HG03378 (cell line): ENCODE results near the gene GHR.

Experiments used
- ATAC-seq: cut with Tn5 transposase; IDR thresholded peaks from one replicate; pipeline ENCODE4 v1.9.1; 2021; ENCODE audit warnings: mild to moderate bottlenecking, moderate library complexity; ENCODE audit not compliant: unreplicated experiment

Gene GHR

GRCh38 chr5:42597318-42597937 lies 174.2 kb downstream of the GHR start:
- ATAC-seq: no peak

- ATAC-seq: no peak
Observed at GRCh38 chr5:42598311-42598710, 175.1 kb downstream of the GHR start.

DNA sequence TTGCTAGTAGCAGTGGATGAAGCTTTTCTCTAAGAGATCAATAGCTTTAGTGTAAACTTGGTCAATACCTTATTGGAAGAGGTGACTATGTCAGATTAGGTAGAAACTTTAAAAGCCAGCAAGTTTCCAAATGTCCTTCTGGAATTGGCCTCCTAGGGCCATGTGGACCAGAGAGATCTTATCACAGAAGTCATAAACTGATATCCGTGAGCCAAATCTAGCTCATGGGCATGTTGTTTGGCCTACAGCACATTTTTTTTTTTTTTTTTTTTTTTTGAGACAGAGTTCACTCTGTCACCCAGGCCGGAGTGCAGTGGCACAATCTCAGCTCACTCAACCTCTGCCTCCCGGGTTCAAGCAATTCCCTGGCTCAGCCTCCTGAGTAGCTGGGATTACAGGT lies 175.9 kb downstream of the GHR start:
- no peak for ATAC-seq

DNA sequence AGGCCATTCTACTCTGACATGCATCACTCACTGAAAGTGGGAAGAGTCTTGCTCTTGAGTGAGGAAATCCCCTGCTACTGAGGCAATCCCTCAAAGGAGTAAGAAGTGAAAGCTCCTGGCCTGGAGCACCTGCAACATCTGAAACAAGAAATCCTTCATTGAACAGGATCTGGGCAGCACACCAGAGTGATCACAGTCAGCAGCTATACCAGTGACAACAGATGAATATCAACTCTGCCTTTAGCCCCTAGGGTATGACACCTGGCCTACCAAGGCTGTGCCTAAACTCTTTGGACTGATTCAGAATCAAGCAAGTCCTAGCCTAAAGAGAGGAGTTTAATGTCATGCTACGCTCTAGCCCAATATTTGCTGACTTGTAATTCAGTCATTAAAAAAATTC lies 177.2 kb downstream of the GHR start:
- ATAC-seq: no peak

- ATAC-seq: no peak
Observed at GRCh38 chr5:42604171-42604711, 181.0 kb downstream of the GHR start.

DNA sequence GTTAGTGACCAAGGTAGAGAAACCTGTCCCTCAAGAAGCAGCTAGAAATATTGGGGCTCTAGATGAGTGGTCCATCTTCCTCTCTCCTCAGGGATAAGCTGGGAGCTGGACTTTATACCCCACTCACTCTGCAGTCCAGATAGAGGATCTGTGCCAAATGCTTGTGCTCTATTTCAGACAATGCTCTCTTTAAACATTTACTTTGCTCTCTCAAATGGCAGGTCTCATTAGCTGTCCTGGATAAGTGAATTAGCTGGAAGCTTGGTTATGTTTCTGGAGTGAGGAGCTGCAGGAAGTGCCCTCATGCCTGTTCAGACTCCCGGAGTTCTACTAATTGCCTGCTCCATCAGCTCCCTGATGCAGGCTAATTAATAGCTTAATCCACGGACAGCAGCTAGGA lies 182.3 kb downstream of the GHR start:
- no peak for ATAC-seq

DNA sequence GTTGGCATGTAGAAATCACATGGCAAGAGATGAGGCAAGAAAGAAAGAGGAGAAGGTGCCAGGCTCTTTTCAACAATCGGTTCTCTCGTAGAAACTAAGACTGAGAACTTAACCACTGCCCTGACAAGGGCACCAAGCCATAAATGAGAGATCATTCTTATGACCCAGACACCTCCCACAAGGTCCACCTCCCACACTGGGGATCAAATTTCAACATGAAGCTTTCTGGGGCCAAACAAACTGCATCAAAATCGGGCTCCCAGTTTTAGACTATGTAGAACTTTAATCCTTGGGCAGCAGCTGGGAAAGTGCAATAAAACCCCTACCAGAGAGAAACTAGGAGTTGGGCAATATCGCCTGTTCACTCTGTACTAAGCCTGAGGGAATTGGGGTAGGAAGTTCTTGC lies 183.2 kb downstream of the GHR start:
- no peak for ATAC-seq

GRCh38 chr5:42611437-42611836 lies 188.2 kb downstream of the GHR start:
- no peak for ATAC-seq

DNA sequence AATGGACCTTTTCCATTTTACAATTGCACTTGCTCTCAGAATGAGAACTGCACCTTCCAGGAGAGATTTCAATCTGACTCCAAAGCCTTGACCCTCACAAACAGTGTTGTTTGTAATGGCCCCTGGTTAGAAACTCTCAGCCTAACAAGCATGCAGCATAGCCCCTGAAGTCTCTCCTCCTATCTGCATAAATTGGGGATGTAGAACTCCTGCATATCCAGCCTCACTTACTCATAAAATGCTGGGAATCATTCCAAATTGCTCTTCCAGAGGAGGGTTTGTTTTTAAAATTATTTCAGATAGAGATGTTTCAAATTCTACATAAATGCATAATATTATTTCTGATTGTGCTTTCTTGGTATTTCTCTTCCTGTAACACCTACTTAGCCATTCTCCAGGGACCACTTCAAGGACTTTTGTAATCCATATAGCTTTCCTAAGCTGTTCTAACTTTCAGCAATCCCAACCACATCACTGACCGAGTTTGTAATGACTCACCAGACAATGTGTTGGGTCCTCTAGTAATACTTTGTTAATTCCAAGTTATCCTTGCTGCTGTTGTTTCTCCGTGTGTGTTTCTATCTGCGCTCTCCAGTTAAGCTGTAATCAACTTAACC lies 189.6 kb downstream of the GHR start:
- ATAC-seq: no peak

GRCh38 chr5:42614509-42614908 lies 191.3 kb downstream of the GHR start:
- no peak for ATAC-seq

DNA sequence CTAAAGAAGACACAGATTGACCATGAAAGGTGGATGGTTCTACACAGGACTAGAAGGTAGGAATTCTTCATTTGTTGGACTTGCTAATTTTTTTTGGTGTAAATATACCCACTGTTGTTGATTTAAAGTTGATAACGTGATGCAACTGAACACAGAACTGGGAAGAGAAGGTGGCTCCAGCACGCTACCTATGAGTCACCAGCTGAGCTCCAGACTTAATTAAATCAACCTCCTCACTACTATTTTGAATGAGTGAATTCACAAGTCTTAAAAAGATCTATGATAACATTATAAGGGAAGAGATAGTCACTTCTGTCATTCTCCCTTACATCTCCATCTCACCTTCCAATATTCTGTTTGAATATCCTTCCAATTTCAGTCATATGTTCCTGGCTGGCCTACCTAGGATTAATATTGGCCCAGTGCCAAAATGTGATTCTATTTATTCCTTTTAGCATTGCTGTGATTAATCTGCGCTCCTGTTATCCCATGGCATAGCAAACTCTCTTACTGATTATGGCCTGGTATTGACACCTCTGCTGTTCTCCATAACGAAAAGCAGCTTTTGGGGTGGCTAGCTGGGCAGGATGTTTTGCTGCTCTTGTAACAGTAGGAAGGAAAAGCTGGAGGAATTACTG lies 197.5 kb downstream of the GHR start:
- ATAC-seq: no peak

- ATAC-seq: no peak
Observed at GRCh38 chr5:42621242-42621641, 198.0 kb downstream of the GHR start.

DNA sequence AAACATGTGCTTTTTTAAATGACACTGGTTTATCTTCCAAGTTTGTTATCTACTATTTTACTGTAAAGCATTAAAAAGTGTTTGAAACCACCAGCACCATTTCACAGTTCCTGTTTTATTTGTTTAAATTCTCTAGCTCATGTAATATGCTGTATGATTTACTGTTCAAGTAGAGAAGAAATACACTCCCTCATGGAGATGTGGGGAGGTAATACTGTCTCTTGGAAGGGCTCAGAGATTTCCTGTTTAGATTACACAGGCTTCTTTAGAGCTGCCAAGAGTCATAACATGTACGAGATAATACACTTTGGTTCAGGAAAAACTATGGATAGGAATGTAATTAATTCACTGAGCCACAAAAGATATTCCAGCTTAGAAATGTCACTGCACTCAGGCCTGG lies 198.4 kb downstream of the GHR start:
- ATAC-seq: no peak

DNA sequence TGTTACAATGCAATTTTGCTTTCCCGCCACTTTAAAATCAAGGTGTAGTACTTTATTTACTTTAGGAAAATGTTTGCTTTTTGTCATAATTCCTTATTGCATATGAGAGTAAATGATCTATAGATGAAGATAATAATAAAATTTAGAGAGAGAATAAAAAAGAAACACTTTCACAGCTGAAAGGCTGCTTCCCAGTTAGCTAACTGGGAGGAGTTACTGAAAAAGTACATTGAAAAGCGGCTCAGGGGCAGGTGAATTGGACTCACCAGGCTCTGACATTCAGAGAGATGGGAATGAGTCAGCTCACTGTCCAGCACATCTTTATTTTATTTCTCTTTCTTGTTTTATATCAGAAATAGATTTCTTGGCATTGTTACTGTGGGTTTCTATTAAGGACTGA lies 201.7 kb downstream of the GHR start:
- ATAC-seq: no peak

DNA sequence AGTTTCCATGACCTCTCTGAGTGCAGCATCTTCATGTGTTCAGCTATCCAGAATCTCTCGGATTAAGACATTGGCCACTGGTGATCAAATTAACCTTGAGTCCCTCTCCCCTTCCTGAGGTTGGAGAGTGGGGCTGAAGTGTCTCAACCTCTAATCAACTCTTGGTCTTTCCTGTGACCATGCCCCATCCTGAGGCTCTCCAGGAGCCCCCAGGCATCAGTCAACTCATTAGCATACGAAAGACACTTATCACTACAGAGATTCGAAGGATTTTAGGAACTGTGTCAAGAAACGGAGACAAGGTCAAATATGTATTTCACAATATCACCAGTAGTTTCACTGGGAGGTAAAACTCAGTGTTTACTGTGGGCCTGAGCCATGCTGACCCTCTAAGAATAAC lies 203.2 kb downstream of the GHR start:
- no peak for ATAC-seq

GRCh38 chr5:42628821-42629220 lies 205.6 kb downstream of the GHR start:
- no peak for ATAC-seq

GRCh38 chr5:42629284-42629683 lies 206.0 kb downstream of the GHR start:
- ATAC-seq: no peak

DNA sequence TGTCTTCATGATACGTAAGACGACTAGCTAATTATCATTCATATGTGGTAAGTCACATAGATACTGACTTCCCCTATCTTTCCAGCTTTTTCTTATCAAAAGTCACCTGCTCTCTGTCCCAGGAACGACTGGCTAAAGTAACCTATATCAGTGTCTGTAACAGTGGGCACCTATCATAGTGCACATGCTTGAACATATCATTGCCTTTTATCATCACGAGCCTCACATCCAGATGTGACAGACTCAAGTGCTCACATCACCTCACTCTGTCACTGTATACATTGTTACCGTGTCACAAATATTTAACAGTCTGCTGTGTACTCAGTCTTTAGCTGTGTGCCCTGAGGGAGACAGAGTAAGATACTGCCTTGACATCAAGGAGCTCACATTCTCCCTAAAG lies 208.0 kb downstream of the GHR start:
- ATAC-seq: no peak

- ATAC-seq: no peak
Observed at GRCh38 chr5:42632354-42632900, 209.2 kb downstream of the GHR start.

DNA sequence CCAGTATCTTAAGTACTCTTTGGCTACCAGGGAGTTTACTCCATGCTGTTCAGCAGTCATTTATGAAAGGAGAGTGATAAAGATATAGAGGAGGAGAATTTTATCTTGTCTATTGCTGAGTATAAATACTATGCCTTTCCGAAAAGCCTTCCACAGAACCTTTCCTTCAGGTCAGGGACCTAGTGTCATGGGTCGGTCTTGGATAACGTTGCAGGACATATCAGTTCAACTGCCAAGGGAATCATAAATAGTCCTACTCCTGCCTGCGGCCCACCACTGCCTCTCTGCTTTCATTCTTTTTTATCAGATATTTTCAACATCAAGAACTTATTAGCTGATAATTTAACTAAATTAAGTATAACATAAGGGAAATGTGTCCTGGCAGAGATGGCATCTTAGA lies 211.3 kb downstream of the GHR start:
- ATAC-seq: no peak

GRCh38 chr5:42636425-42636824 lies 213.2 kb downstream of the GHR start:
- ATAC-seq: no peak

- ATAC-seq: no peak
Observed at GRCh38 chr5:42636946-42637345, 213.7 kb downstream of the GHR start.
